ENCODE data around the gene MAGI1. TPM values are rescaled to one million over a fixed set of nuclear protein-coding genes. Genes with fewer than 3 reads are reported as not detected.

Gene MAGI1
- total and polyA plus RNA-seq, 7 donors: 10.2 to 54.0 (median 29.8) TPM

GRCh38 chr3:65809641-65810150 is 229.0 kb downstream of the MAGI1 start:
- no peak overlapping the region for H3K4me3 ChIP-seq
- no peaks in the 10 kb centered on the region for H3K36me3 ChIP-seq
- DNase-seq: no peak
- no peak overlapping the region for H3K27ac ChIP-seq
- H3K27me3 ChIP-seq: no peaks in the 10 kb centered on the region
- TF ChIP-seq POLR2A (IDR thresholded peaks at IDR 0.05) (no peak), CTCF (IDR thresholded peaks at IDR 0.05) (no peak), EP300 (IDR thresholded peaks at IDR 0.05) (no peak), POLR2AphosphoS5 (IDR thresholded peaks at IDR 0.05) (no peak)
- H3K4me1 ChIP-seq: no peaks in the 10 kb centered on the region
- no peaks in the 10 kb centered on the region for H3K9me3 ChIP-seq
- 74 to 83% methylated on average over 2 of the region's 2 CpGs for WGBS, 2 donors
- intact Hi-C loops (cut with DNase I): no loop called here

- Histone ChIP-seq H3K27me3 (no peaks in the 10 kb centered on the region), H3K9me3 (no peaks in the 10 kb centered on the region), H3K4me3 (no peak overlapping the region), H3K36me3 (no peaks in the 10 kb centered on the region), H3K27ac (no peak overlapping the region), H3K4me1 (no peaks in the 10 kb centered on the region)
- TF ChIP-seq EP300 (IDR thresholded peaks at IDR 0.05): no peak
- TF ChIP-seq POLR2A (IDR thresholded peaks at IDR 0.05): no peak
- no peak for TF ChIP-seq CTCF (IDR thresholded peaks at IDR 0.05)
- WGBS, 2 donors: 73 to 92% methylated on average over 3 of the region's 3 CpGs
- no peak for DNase-seq
- intact Hi-C loops (cut with DNase I): no loop called here
These were observed 229.9 kb downstream of the MAGI1 start for GRCh38 chr3:65808824-65809223.

DNA sequence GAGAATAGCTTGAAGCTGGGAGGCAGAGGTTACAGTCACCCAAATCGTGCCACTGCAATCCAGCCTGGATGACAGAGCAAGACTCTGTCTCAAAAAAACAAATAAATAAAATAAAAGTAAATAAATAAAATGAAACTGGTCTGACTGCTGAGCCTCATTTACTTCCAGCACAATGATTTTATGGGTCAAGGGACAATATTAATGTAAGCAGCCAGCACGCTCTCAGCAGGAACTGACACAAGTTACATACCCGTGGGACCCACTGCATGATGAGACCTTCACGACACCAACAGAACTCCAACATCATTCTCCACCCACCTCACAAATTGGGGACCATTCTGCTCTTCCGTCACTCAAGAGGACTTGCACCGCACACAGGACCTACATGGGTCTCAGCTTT is 230.3 kb downstream of the MAGI1 start:
- no peak for DNase-seq
- Histone ChIP-seq H3K9me3 (no peaks in the 10 kb centered on the region), H3K27me3 (no peaks in the 10 kb centered on the region), H3K4me3 (no peak overlapping the region), H3K4me1 (no peaks in the 10 kb centered on the region), H3K27ac (no peak overlapping the region), H3K36me3 (no peaks in the 10 kb centered on the region)
- intact Hi-C loops (cut with DNase I): no loop called here
- no peak for TF ChIP-seq EP300 (IDR thresholded peaks at IDR 0.05)
- TF ChIP-seq CTCF (IDR thresholded peaks at IDR 0.05): no peak
- no peak for TF ChIP-seq POLR2AphosphoS5 (IDR thresholded peaks at IDR 0.05)
- TF ChIP-seq POLR2A (IDR thresholded peaks at IDR 0.05): no peak
- 53 to 78% methylated on average over 6 of the region's 6 CpGs for WGBS, 2 donors

DNA sequence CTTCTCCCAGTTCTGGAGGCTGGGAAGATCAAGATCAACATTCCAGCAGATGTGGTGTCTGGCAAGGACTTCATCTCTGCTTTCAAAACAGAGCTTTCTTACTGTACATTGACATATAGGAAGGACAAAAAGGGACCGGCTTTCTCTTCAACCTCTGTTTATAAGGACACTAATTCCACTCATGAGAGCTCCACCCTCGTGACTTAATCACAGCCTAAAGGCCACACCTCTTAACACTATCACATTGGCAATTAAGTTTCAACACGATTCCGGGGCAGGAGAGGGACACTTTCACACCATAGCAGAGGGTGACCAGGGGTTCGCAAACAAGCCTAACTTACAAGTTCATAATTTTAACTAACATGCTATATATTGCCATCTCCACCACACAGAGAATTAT is 231.5 kb downstream of the MAGI1 start:
- Histone ChIP-seq H3K9me3 (no peaks in the 10 kb centered on the region), H3K4me1 (no peaks in the 10 kb centered on the region), H3K36me3 (no peaks in the 10 kb centered on the region), H3K27ac (no peak overlapping the region), H3K27me3 (no peaks in the 10 kb centered on the region), H3K4me3 (no peak overlapping the region)
- intact Hi-C loops (cut with DNase I): no loop called here
- TF ChIP-seq EP300 (IDR thresholded peaks at IDR 0.05): no peak
- TF ChIP-seq POLR2A (IDR thresholded peaks at IDR 0.05): no peak
- TF ChIP-seq POLR2AphosphoS5 (IDR thresholded peaks at IDR 0.05): no peak
- TF ChIP-seq CTCF (IDR thresholded peaks at IDR 0.05): no peak
- DNase-seq: no peak
- 53 to 74% methylated on average over 5 of the region's 5 CpGs for WGBS, 2 donors

DNA sequence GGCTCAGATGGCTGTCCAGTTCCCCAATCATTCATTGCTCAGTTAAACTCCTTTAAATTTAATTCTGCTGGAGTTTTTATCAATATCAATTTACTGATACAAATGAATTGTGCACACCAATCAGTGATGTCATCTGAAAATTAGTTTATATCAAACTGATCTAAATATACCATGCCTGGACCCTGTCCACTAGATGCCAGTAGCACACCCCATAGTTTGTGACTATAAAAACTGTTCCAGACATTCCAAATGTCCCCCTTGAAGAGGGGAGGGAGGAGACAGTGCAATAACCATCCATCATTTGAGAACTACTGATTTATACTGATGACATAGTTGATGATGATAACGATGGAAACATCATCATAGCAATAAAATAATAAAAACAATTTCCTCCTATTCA is 232.1 kb downstream of the MAGI1 start:
- Histone ChIP-seq H3K4me3 (no peak overlapping the region), H3K4me1 (no peaks in the 10 kb centered on the region), H3K27me3 (no peaks in the 10 kb centered on the region), H3K9me3 (no peaks in the 10 kb centered on the region), H3K36me3 (no peaks in the 10 kb centered on the region), H3K27ac (no peak overlapping the region)
- 10 to 75% methylated on average over 1 of the region's 1 CpG for WGBS, 2 donors
- TF ChIP-seq POLR2A (IDR thresholded peaks at IDR 0.05): no peak
- no peak for TF ChIP-seq CTCF (IDR thresholded peaks at IDR 0.05)
- TF ChIP-seq EP300 (IDR thresholded peaks at IDR 0.05): no peak
- intact Hi-C loops (cut with DNase I): no loop called here
- no peak for DNase-seq
